Esophagus squamous epithelium (tissue), 5 donors: ENCODE data around the gene ECE1. TPM values are rescaled to one million over a fixed set of nuclear protein-coding genes. Genes with fewer than 3 reads are reported as not detected.

Experiments used
- DNase-seq: peaks from one replicate; lab custom pipeline; 2025; lab: John Stamatoyannopoulos, UW
- H3K27ac ChIP-seq, 4 donors: fragments of 200-600 bp; sonication (generic); one replicate each; pipeline ENCODE4 v1.5.1; 2016 to 2019; ENCODE audit warnings: mild to moderate bottlenecking in 1 of 4
- H3K27me3 ChIP-seq, 4 donors: fragments of 200-600 bp; sonication (generic); 1 replicate in 3 of 4; 2 replicates in 1 of 4; pipeline versions ENCODE4 v1.5.1 to v1.6.0; 2017 to 2021; ENCODE audit warnings: antibody characterized with exemption in 1 of 4
- H3K36me3 ChIP-seq, 3 donors: fragments of 200-600 bp; sonication (generic); one replicate each; pipeline ENCODE4 v1.5.1; 2016 to 2019
- H3K4me1 ChIP-seq, 3 donors: fragments of 200-600 bp; sonication (generic); one replicate each; pipeline ENCODE4 v1.5.1; 2017 to 2019
- H3K4me3 ChIP-seq, 4 donors: fragments of 200-600 bp; sonication (generic); 1 replicate in 3 of 4; 2 replicates in 1 of 4; pipeline ENCODE4 v1.5.1; 2016 to 2019; ENCODE audit warnings: mild to moderate bottlenecking in 2 of 4, moderate library complexity in 1 of 4
- H3K9me3 ChIP-seq, 3 donors: fragments of 200-600 bp; sonication (generic); one replicate each; pipeline ENCODE4 v1.5.1; 2016 to 2019
- POLR2A ChIP-seq, 4 donors: fragments of 450-650 bp; IDR thresholded peaks; one replicate each; pipeline ENCODE4 v1.6.1; 2017; ENCODE audit warnings: antibody characterized with exemption in 4 of 4, mild to moderate bottlenecking in 4 of 4, moderate library complexity in 3 of 4
- WGBS, 2 donors: methylation state at CpG; one replicate each; pipeline ENCODE4 v1.1.5; 2018; 5-methylcytosine and 5-hydroxymethylcytosine counted together
- intact Hi-C: fragments of 100-400 bp; cut with DNase I; formaldehyde crosslinking; loops from one replicate; pipeline ENCODE4 v1.15.0; 2022
- total RNA-seq, 4 donors: library from RNA; depleted of rRNA; stranded (reverse); fragments of >200 nt; gene quantifications; one replicate each; pipeline ENCODE4 v1.1.0, GENCODE V29; 2016
- TF ChIP-seq, protein P1 (sequence below), 6 experiments: fragments of 450-650 bp in 4 of 6; fragments of 200-600 bp in 2 of 6; sonication (generic) in 2 of 6; IDR thresholded peaks; one replicate each; pipeline ENCODE4 v1.5.1; 2016 to 2019; ENCODE audit warnings: antibody characterized with exemption in 6 of 6, mild to moderate bottlenecking in 4 of 6, moderate library complexity in 4 of 6
- donor health status: DM: yes; HTN: yes; CAD: no.

The ECE1 gene
- total RNA-seq, 4 donors from 2014 or later, result 11.3 to 42.2 (median 24.1) TPM

DNA sequence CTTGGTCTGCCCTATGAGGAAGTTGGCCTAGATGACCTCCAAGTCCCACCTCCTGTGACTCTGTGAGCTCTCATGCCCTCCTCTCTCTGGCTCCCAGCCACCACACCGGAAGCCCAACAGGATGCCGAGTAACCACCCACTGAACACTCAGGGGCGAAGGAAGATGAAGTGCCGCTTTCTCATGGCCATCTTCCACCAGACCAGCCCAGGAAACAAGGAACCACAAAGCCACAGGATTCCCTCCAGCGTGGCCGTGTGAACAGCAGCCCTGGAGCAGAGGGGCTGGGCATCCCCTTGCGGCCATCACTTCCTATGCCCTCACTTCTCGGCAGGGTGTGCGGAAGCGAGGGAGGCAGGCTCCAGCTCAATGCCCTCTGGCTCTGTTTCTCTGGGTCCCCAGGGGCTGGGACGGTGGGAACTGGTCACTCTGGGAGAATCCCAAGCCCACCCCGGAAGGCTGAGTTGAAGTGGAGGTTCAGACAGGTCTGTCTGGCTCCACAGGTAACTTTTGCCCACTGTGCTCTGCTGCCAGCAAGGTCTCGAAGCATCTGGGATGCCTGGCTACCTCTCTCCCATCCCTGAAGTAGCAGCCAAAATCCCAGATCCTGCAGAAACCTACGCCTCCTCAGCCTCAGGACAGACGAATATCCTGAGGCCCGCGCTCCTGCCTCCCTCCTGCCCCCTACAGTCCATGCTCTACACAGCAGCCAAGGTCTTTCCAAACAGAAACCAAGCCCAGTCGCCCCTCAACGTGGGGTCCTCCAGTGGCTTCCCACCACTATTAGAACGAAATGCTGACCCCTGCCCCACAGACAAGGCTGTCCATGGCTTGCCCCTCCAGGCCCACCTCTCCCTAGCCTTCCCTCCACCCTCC, 44.2 kb upstream of the ECE1 start:
- DNase-seq, result peak; percentile 66
- WGBS, 2 donors, result 3 to 19% methylated on average over 7 to 10 of the region's 20 CpGs
- intact Hi-C loops, result no loop called here
- Histone ChIP-seq H3K36me3 (no peaks in the 10 kb centered on the region), H3K9me3 (no peaks in the 10 kb centered on the region), H3K4me1 (peaks cover 43 to 100% (median 95%) of the 10 kb centered on the region in 3 donors), H3K27ac (peak overlapping the region; percentile 75 to 93 (median 91)), H3K4me3 (peak overlapping the region; percentile 2 to 60 (median 24)), H3K27me3 (no peaks in the 10 kb centered on the region)
- TF ChIP-seq POLR2A (IDR thresholded peaks at IDR 0.05), result peak in 1 of 4 donors; percentile 14
- TF ChIP-seq, protein P1, sequence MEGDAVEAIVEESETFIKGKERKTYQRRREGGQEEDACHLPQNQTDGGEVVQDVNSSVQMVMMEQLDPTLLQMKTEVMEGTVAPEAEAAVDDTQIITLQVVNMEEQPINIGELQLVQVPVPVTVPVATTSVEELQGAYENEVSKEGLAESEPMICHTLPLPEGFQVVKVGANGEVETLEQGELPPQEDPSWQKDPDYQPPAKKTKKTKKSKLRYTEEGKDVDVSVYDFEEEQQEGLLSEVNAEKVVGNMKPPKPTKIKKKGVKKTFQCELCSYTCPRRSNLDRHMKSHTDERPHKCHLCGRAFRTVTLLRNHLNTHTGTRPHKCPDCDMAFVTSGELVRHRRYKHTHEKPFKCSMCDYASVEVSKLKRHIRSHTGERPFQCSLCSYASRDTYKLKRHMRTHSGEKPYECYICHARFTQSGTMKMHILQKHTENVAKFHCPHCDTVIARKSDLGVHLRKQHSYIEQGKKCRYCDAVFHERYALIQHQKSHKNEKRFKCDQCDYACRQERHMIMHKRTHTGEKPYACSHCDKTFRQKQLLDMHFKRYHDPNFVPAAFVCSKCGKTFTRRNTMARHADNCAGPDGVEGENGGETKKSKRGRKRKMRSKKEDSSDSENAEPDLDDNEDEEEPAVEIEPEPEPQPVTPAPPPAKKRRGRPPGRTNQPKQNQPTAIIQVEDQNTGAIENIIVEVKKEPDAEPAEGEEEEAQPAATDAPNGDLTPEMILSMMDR (IDR thresholded peaks at IDR 0.05), result peak; percentile 56 to 84 (median 78)

DNA sequence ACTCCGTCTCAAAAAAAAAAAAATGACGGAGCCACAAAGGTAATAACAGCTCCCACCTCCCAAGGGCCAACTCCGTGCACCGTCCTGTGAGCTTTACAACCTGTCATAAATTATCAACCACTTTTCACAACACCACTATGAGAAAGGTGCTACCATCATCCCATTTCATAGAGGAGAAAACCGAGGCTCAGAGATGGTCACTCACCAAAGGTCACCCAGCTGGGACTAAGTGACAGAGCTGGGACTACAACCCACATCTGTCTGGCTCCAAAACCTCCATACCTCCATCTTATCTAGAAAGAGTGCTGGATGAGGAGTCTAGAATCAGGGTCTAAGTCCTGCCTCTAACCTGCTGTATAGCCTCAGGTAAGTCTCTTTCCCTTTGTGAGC, 43.6 kb upstream of the ECE1 start:
- Histone ChIP-seq H3K9me3 (no peaks in the 10 kb centered on the region), H3K4me3 (peak overlapping the region in 1 of 4 donors; percentile 60), H3K27ac (peak overlapping the region; percentile 75 to 93 (median 91)), H3K36me3 (no peaks in the 10 kb centered on the region), H3K27me3 (no peaks in the 10 kb centered on the region), H3K4me1 (peaks cover 46 to 100% (median 95%) of the 10 kb centered on the region in 3 donors)
- 97% methylated on average over 5 of the region's 5 CpGs for WGBS, 2 donors
- intact Hi-C loops, result no loop called here
- no peak for DNase-seq
- TF ChIP-seq POLR2A (IDR thresholded peaks at IDR 0.05), result no peak
- TF ChIP-seq, protein P1 (IDR thresholded peaks at IDR 0.05), result no peak

DNA sequence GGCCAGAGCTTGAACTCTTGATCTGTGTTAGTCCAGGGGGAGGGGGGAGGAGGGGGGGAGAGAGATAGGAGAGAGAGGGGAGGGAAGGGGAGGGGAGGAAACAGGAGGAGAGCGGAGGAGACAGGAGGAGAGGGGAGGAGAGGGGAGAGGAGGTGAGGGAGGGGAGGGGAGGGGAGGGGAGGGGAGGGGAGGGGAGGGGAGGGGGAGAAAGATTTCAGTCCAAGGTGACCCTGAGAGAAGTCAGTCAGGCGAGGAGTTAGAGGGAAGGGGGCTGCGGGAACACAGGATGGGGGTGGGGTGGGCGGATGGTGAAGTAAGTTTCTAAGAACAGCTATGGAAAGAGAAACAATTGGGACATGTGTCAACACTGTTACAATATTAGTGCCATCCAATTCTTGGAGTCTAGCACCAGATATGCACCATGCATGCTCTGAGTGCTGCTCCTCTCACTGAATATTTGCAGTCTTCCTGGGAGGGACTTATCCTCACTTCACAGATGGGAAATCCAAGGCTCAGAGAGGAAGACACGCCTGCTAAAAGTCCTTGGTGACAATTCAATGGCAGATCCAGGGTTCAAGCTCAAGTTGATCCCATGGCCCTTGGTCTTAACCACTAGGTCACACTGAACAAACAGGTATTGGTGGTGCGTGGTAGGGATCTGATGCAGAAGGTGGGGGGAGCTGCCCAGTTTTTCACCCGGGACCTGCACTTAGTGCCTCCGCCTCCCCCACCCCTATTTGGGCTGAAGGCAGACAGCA, 42.5 kb upstream of the ECE1 start:
- no peak overlapping the region for H3K4me3 ChIP-seq
- intact Hi-C loops, result no loop called here
- no peak for DNase-seq
- no peak for TF ChIP-seq POLR2A (IDR thresholded peaks at IDR 0.05)
- TF ChIP-seq, protein P1 (IDR thresholded peaks at IDR 0.05), result no peak
- peaks cover 48 to 100% (median 87%) of the 10 kb centered on the region in 3 donors for H3K4me1 ChIP-seq
- H3K36me3 ChIP-seq, result no peaks in the 10 kb centered on the region
- 60 to 64% methylated on average over 6 of the region's 8 CpGs for whole genome bisulfite sequencing, 2 donors
- H3K27me3 ChIP-seq, result no peaks in the 10 kb centered on the region
- no peaks in the 10 kb centered on the region for H3K9me3 ChIP-seq
- H3K27ac ChIP-seq, result peak overlapping the region; percentile 30 to 93 (median 91)

DNA sequence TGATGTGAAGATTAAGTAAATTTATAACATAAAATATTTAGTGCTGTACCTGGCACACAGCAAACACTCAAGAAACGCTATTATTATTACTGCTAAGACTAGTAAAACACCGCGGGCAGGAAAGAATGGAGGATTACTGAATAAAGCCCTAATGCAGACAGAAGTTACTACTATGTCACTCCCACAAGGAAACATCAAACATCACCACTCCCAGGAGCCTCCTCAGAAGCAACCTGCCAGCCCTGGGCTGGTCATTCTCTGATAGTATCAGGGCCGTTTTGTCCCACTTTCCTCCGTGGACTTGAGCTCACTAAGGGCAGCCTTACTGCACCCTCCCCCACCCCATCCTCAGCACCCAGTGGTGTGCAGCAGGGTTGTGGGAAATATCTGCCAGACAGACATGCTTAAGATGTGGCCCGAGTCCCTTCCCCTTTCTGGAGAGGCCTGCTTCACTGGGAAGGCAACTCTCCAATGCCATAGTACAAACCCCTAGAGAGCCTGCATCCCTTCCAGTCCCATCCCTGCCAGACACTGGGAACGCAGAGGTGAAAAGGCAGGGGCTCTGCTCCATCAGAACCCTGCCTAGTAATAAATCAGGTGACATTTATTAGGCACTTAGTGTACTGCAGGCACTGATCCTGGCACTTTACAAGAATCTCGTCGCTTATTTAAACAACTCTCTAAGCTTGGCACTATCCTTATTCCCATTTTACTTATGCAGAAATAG, 41.7 kb upstream of the ECE1 start:
- peak overlapping the region; percentile 11 to 64 (median 50) for H3K27ac ChIP-seq
- no peak for DNase-seq
- H3K9me3 ChIP-seq, result no peaks in the 10 kb centered on the region
- H3K4me3 ChIP-seq, result no peak overlapping the region
- H3K27me3 ChIP-seq, result no peaks in the 10 kb centered on the region
- intact Hi-C loops, result no loop called here
- TF ChIP-seq, protein P1 (IDR thresholded peaks at IDR 0.05), result no peak
- no peak for TF ChIP-seq POLR2A (IDR thresholded peaks at IDR 0.05)
- no peaks in the 10 kb centered on the region for H3K36me3 ChIP-seq
- 39 to 40% methylated on average over 7 of the region's 9 CpGs for WGBS, 2 donors
- peaks cover 41 to 100% (median 89%) of the 10 kb centered on the region in 3 donors for H3K4me1 ChIP-seq
